ENCODE data around the gene TAX1BP1. TPM values are rescaled to one million over a fixed set of nuclear protein-coding genes. Genes with fewer than 3 reads are reported as not detected.
A peak's percentile ranks its signal among the peaks of the same experiment; 100 is the strongest.

The TAX1BP1 gene
- total RNA-seq, 3 donors from 2014 or later = 105 to 156 (median 110) TPM

DNA sequence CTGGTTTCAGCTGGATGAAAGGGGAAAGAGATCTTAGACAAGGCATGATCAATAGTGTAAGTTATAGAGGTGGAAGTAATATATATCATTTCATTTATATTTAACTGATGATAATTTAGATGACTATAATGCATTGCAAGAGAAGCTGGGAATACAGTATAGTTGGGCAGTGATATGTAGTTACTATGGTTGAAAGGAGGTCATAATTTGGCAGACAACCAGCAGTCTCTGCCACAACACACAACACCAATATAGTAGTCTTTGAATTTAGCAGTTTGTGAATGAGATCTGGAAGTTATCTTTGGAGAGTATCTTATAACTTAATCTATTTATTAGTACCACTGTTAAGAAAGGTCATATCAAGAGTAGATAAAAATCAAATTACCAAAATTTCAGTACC is 39.9 kb downstream of the TAX1BP1 start:
- Histone ChIP-seq H3K36me3 (no peaks in the 10 kb centered on the region), H3K27me3 (no peaks in the 10 kb centered on the region), H3K27ac (no peak overlapping the region), H3K9me3 (no peaks in the 10 kb centered on the region), H3K4me1 (peaks cover 0 to 9% of the 10 kb centered on the region in 2 donors), H3K4me3 (no peak overlapping the region)
- intact Hi-C loops (cut with DNase I; ENCODE audit: low total_unique reads) = no loop called here
- TF ChIP-seq, protein P1, sequence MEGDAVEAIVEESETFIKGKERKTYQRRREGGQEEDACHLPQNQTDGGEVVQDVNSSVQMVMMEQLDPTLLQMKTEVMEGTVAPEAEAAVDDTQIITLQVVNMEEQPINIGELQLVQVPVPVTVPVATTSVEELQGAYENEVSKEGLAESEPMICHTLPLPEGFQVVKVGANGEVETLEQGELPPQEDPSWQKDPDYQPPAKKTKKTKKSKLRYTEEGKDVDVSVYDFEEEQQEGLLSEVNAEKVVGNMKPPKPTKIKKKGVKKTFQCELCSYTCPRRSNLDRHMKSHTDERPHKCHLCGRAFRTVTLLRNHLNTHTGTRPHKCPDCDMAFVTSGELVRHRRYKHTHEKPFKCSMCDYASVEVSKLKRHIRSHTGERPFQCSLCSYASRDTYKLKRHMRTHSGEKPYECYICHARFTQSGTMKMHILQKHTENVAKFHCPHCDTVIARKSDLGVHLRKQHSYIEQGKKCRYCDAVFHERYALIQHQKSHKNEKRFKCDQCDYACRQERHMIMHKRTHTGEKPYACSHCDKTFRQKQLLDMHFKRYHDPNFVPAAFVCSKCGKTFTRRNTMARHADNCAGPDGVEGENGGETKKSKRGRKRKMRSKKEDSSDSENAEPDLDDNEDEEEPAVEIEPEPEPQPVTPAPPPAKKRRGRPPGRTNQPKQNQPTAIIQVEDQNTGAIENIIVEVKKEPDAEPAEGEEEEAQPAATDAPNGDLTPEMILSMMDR (IDR thresholded peaks at IDR 0.05) = no peak
- TF ChIP-seq POLR2AphosphoS5 (IDR thresholded peaks at IDR 0.05) (no peak), POLR2A (IDR thresholded peaks at IDR 0.05) (no peak)
- DNase-seq (ENCODE audit: low spot score in 2 of 2) = no peak

DNA sequence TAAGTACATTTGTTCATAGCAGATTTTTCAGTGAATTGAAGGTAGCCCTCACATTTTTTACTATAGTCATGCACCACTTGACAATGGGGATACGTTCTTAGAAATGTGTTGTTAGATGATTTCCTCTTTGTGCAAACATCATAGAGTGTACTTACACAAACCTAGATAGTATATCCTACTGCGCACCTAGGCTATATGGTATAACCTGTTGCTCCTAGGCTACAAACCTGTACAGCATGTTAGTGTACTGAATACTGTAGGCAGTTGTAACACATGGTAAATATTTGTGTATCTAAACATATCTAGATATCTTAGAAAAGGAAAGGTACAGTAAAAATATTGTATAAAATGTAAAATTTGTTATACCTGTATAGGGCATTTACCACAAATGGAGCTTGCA is 41.2 kb downstream of the TAX1BP1 start:
- Histone ChIP-seq H3K27me3 (no peaks in the 10 kb centered on the region), H3K27ac (no peak overlapping the region), H3K36me3 (no peaks in the 10 kb centered on the region), H3K9me3 (no peaks in the 10 kb centered on the region), H3K4me3 (no peak overlapping the region), H3K4me1 (peaks cover 0 to 9% of the 10 kb centered on the region in 2 donors)
- no peak for TF ChIP-seq POLR2A (IDR thresholded peaks at IDR 0.05)
- TF ChIP-seq, protein P1 (IDR thresholded peaks at IDR 0.05) = no peak
- TF ChIP-seq POLR2AphosphoS5 (IDR thresholded peaks at IDR 0.05) = no peak
- DNase-seq (ENCODE audit: low spot score in 2 of 2) = no peak
- intact Hi-C loops (cut with DNase I; ENCODE audit: low total_unique reads) = no loop called here

GRCh38 chr7:27782849-27783248 is 42.9 kb downstream of the TAX1BP1 start:
- no peak overlapping the region for H3K4me3 ChIP-seq
- no peak overlapping the region for H3K27ac ChIP-seq
- no peaks in the 10 kb centered on the region for H3K36me3 ChIP-seq
- no peaks in the 10 kb centered on the region for H3K9me3 ChIP-seq
- intact Hi-C loops (cut with DNase I; ENCODE audit: low total_unique reads) = no loop called here
- peaks cover 0 to 9% of the 10 kb centered on the region in 2 donors for H3K4me1 ChIP-seq
- TF ChIP-seq POLR2A (IDR thresholded peaks at IDR 0.05) (no peak), POLR2AphosphoS5 (IDR thresholded peaks at IDR 0.05) (no peak)
- TF ChIP-seq, protein P1 (IDR thresholded peaks at IDR 0.05) = no peak
- no peak for DNase-seq (ENCODE audit: low spot score in 2 of 2)
- H3K27me3 ChIP-seq = no peaks in the 10 kb centered on the region

- no peak for DNase-seq (ENCODE audit: low spot score in 2 of 2)
- Histone ChIP-seq H3K4me1 (peaks cover 0 to 9% of the 10 kb centered on the region in 2 donors), H3K36me3 (no peaks in the 10 kb centered on the region), H3K27ac (no peak overlapping the region), H3K4me3 (no peak overlapping the region), H3K9me3 (no peaks in the 10 kb centered on the region), H3K27me3 (no peaks in the 10 kb centered on the region)
- no peak for TF ChIP-seq POLR2AphosphoS5 (IDR thresholded peaks at IDR 0.05)
- TF ChIP-seq, protein P1 (IDR thresholded peaks at IDR 0.05) = peak; percentile 31 to 47 (median 45)
- intact Hi-C loops (cut with DNase I; ENCODE audit: low total_unique reads) = no loop called here
These were observed 44.6 kb downstream of the TAX1BP1 start for GRCh38 chr7:27784399-27785053.

DNA sequence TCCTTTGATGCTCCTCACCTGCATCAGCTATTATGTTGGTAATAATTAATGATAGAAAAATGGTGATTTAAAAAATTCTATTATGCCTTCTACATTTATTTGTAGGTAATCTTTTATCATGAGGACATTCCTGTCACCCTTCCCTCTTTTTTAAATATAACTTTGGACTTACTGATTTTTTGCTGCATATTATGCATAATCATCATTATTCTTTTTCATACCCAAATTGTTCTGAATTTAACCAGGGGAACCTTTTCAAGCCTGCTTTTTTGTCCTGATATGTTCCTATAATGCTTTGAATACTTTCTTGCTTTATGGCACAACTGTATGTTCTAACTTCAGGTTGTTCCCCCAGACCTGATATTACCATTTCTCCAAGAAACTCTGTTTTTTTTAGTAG is 48.5 kb downstream of the TAX1BP1 start:
- no peak overlapping the region for H3K4me3 ChIP-seq
- H3K4me1 ChIP-seq = peaks cover 0 to 3% of the 10 kb centered on the region in 2 donors
- H3K36me3 ChIP-seq = peaks cover 4% of the 10 kb centered on the region
- no peak for DNase-seq (ENCODE audit: low spot score in 2 of 2)
- TF ChIP-seq, protein P1 (IDR thresholded peaks at IDR 0.05) = no peak
- TF ChIP-seq POLR2AphosphoS5 (IDR thresholded peaks at IDR 0.05) (no peak), POLR2A (IDR thresholded peaks at IDR 0.05) (no peak)
- H3K9me3 ChIP-seq = no peaks in the 10 kb centered on the region
- H3K27me3 ChIP-seq = no peaks in the 10 kb centered on the region
- intact Hi-C loops (cut with DNase I; ENCODE audit: low total_unique reads) = no loop called here
- H3K27ac ChIP-seq = no peak overlapping the region

Measured in breast epithelium (tissue), 4 donors.